Activated CD8-positive, alpha-beta T cell treated with anti-CD3 and anti-CD28 coated beads for 36 hours (primary cell): Measurements from ENCODE around the gene SDHAF2. TPM values are rescaled to one million over a fixed set of nuclear protein-coding genes. Genes with fewer than 3 reads are reported as not detected.

ENCODE experiments used
- ATAC-seq: fragments of 200-7000 bp; cut with Tn5 transposase; one replicate; pipeline ENCODE4 v1.10.0; 2021; ENCODE audit warnings: mild to moderate bottlenecking, moderate library complexity
- CTCF ChIA-PET: fragments of 350-600 bp; sonication (Branson Sonifier 250); formaldehyde crosslinking; loops from one replicate; lab custom pipeline; 2021; ENCODE audit warnings: antibody characterized with exemption; lab: Charles Lee
- POLR2A ChIA-PET: fragments of 350-600 bp; sonication (Branson Sonifier 250); formaldehyde crosslinking; loops from one replicate; lab custom pipeline; 2021; ENCODE audit warnings: antibody characterized with exemption; lab: Charles Lee
- DNase-seq: peaks from one replicate; pipeline ENCODE4 v3.0.0-alpha.2; 2020
- H3K27ac Mint-ChIP-seq: one replicate; pipeline ENCODE4 v1.8.0; 2021; ENCODE audit warnings: mild to moderate bottlenecking, mixed read lengths
- H3K27me3 Mint-ChIP-seq: one replicate; pipeline ENCODE4 v1.8.0; 2021; ENCODE audit warnings: mixed read lengths
- H3K36me3 Mint-ChIP-seq: one replicate; pipeline ENCODE4 v1.8.0; 2021; ENCODE audit warnings: low read depth, mixed read lengths
- H3K4me1 Mint-ChIP-seq: one replicate; pipeline ENCODE4 v1.8.0; 2021; ENCODE audit warnings: low read depth, mixed read lengths
- H3K4me3 Mint-ChIP-seq: one replicate; pipeline ENCODE4 v1.8.0; 2021; ENCODE audit warnings: mild to moderate bottlenecking, moderate library complexity, mixed read lengths
- H3K9me3 Mint-ChIP-seq: one replicate; pipeline ENCODE4 v1.8.0; 2021; ENCODE audit warnings: mixed read lengths
- CTCF ChIP-seq: fragments of 200-600 bp; IDR thresholded peaks from one replicate; pipeline ENCODE4 v1.8.0; 2022; ENCODE audit warnings: antibody characterized with exemption, mild to moderate bottlenecking
- intact Hi-C: fragments of 100-400 bp; cut with micrococcal nuclease; formaldehyde crosslinking; loops from one replicate; pipeline ENCODE4 v1.10.0; 2022
- total RNA-seq, 2 experiments: library from RNA; stranded (reverse); gene quantifications; one replicate each; pipeline ENCODE4 v1.2.3, GENCODE V29; 2021

The SDHAF2 gene
- total RNA-seq, 2 experiments from 2014 or later = 33.6 to 35.3 TPM

GRCh38 chr11:61488651-61489291 lies 58.8 kb downstream of the SDHAF2 start:
- CTCF ChIA-PET = interaction anchor here (1.8 to 16.7 kb wide), 2 partner anchors 27 to 42 kb away, joined by 6 to 253 read pairs; no protein-coding TSS in a partner anchor
- POLR2A ChIA-PET = no interaction called here
- intact Hi-C loops = no loop called here
- DNase-seq (no peak), ATAC-seq (no peak)
- Mint-ChIP-seq H3K27me3 (no peaks in the 10 kb centered on the region), H3K27ac (no peak overlapping the region), H3K36me3 (no peaks in the 10 kb centered on the region), H3K4me3 (no peak overlapping the region), H3K9me3 (no peaks in the 10 kb centered on the region), H3K4me1 (no peaks in the 10 kb centered on the region)
- TF ChIP-seq CTCF = no peak

GRCh38 chr11:61489833-61490721 lies 60.2 kb downstream of the SDHAF2 start:
- Mint-ChIP-seq H3K4me1 (no peaks in the 10 kb centered on the region), H3K4me3 (no peak overlapping the region), H3K27me3 (no peaks in the 10 kb centered on the region), H3K9me3 (no peaks in the 10 kb centered on the region), H3K27ac (no peak overlapping the region), H3K36me3 (no peaks in the 10 kb centered on the region)
- ChIA-PET CTCF (interaction anchor here (0.8 to 16.7 kb wide), 3 partner anchors 13 to 43 kb away, joined by 4 to 253 read pairs (median 6); no protein-coding TSS in a partner anchor), POLR2A (no interaction called here)
- intact Hi-C loops = no loop called here
- ATAC-seq (no peak), DNase-seq (no peak)
- no peak for TF ChIP-seq CTCF

GRCh38 chr11:61491736-61492395 lies 61.9 kb downstream of the SDHAF2 start:
- Mint-ChIP-seq H3K27me3 (no peaks in the 10 kb centered on the region), H3K4me3 (no peak overlapping the region), H3K27ac (no peak overlapping the region), H3K4me1 (no peaks in the 10 kb centered on the region), H3K36me3 (no peaks in the 10 kb centered on the region), H3K9me3 (no peaks in the 10 kb centered on the region)
- ATAC-seq (no peak), DNase-seq (no peak)
- intact Hi-C loops = no loop called here
- POLR2A ChIA-PET = no interaction called here
- CTCF ChIA-PET = no interaction called here
- TF ChIP-seq CTCF = no peak

- H3K27me3 Mint-ChIP-seq = no peaks in the 10 kb centered on the region
- CTCF ChIA-PET = interaction anchor here (1.1 to 1.8 kb wide), 2 partner anchors 16 to 22 kb away, joined by 3 to 9 read pairs; no protein-coding TSS in a partner anchor
- no peak overlapping the region for H3K4me3 Mint-ChIP-seq
- intact Hi-C loops = no loop called here
- no peaks in the 10 kb centered on the region for H3K9me3 Mint-ChIP-seq
- H3K36me3 Mint-ChIP-seq = no peaks in the 10 kb centered on the region
- no peak for TF ChIP-seq CTCF
- no peak for DNase-seq
- POLR2A ChIA-PET = no interaction called here
- ATAC-seq = no peak
- H3K4me1 Mint-ChIP-seq = no peaks in the 10 kb centered on the region
- no peak overlapping the region for H3K27ac Mint-ChIP-seq
Observed at GRCh38 chr11:61494381-61494961, 64.5 kb downstream of the SDHAF2 start.
